Hematopoietic multipotent progenitor cell treated with erythropoietin and hydrocortisone succinate and interleukin-3 and kit ligand, for 17 days (in vitro differentiated cells): ENCODE results near the gene GZMM.

ENCODE experiments used
- DNase-seq: peaks from one replicate; pipeline ENCODE4 v3.0.0-alpha.2; 2015; ENCODE audit warnings: low spot score

GZMM gene

DNA sequence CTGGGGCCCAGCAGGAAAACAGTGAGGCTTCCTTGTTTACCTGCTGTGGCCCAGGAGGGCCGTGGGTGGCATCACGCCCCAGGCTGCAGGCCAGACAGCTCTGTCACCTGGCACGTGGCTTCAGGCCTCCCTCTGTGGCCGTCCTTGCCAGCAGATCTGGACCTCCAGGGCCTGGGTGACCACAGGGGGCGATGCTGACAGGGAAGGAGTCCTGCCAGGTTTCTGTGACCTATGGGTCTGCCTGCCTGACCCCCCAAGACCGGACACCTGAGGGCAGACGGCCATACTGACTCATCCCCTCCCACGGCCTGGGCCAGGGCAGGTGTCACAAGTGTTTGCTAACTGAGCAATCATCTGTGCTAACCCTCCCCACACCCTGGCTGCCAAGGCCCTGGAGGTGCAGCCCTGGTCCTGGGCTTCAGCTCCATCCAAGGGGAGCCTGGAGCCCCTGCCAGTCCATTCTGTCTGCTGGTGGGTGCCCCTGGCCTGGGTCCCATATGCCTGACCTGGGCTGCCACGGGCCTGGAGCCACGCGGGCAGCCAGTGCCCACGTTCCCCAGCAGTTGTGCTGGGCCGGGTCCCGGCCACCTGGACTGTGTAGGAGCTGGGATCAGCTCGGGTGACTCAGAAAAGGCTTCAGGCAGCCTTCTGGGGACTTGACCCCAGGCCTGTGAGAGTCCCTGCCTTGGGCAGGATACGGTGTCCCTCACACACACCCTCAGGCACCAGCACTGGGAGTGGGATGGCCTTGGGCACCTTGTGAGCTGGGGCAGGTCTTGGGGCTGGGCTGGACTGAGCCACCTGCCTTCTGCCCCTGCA, 8.6 kb upstream of the GZMM start:
- DNase-seq = no peak

DNA sequence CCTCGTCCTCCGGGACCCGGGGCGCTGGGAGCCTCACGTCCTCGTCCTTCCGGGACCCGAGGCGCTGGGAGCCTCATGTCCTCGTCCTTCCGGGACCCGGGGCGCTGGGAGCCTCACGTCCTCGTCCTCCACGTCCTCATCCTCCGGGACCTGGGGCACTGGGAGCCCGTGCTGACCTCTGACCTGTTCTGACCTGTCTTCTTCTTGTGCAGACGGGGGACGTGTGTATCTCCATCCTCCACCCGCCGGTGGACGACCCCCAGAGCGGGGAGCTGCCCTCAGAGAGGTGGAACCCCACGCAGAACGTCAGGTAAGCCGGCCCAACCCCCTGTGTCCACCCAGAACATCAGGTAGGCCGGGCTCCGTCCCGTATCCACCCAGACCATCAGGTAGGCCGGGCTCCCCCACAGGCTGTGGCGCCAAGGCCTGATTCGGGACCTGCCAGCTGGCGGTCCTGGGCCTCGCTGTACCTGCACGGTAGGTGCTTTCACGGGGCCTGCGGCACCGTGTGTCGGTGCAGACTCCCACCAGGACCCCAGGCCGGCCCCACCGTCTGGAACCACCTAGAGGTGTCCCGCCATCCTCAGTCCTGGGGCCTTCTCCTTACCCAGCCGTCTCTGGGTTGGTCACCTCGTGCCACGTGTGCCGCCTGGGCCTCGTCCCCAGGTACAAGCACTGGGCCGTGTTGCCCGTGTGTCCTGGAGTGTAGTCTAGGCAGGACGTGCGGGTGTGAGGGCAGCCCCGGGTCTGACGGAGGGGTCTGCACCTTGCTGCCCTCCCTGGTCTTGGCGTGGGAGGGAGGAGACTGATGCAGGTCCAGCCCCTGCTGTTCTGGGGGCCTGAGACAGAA, 7.6 kb upstream of the GZMM start:
- DNase-seq = no peak

DNA sequence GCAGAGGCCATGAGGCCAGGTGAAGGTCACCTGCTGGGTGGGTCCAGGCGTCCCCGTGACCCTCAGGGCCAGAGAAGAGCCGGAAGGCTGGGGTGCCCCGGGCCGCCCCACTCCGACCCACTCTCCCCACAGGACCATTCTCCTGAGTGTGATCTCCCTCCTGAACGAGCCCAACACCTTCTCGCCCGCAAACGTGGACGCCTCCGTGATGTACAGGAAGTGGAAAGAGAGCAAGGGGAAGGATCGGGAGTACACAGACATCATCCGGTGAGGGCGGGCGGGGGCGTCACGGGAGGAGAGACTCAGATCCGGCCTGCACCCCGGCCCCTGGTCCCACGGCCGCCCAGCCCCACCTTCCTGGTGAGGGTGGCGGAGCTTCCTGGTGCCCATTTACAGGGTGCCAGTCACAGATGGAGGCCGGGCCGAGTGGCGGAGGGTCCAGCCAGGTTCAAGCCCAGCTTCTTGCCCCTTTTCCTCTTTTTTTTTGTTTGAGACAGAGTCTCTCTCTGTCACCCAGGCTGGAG, 6.9 kb upstream of the GZMM start:
- DNase-seq = no peak

DNA sequence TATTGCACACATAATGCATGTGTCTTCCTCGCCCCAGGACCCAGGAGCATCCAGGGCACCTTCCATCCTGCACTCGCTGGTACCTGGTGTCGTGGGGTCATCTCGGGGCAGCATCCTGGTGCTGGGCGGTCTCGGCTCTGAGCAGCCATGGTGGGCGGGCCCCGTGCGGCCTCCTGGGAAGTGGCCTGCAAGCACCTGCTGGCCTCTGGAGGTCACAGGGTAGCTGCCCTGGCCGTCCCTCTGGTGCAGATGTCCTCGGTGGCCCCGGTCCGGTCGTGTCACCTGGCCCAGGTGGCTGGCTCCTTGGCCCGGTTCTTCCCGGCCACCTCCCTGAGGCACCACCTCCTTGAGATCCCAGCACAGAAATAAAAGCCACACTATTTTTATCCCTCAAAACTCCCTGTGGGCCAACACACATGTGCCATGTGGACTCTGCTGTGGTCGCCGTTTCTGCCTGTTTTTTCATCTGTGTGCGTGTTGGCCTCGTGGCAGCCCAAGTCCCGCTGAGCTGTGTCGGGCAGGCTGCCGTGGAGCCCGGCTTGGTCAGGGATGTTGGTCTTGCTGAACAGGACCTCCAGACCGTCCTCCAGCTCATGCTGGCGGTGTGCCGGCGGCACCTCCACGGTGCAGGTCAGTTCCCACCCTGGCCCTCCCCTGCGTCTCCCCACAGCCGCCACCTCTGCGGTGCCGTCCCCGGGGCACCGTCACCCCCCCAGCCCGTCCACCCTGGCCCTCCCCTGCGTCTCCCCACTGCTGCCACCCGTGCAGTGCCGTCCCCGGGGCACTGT, 5.0 kb upstream of the GZMM start:
- no peak for DNase-seq

DNA sequence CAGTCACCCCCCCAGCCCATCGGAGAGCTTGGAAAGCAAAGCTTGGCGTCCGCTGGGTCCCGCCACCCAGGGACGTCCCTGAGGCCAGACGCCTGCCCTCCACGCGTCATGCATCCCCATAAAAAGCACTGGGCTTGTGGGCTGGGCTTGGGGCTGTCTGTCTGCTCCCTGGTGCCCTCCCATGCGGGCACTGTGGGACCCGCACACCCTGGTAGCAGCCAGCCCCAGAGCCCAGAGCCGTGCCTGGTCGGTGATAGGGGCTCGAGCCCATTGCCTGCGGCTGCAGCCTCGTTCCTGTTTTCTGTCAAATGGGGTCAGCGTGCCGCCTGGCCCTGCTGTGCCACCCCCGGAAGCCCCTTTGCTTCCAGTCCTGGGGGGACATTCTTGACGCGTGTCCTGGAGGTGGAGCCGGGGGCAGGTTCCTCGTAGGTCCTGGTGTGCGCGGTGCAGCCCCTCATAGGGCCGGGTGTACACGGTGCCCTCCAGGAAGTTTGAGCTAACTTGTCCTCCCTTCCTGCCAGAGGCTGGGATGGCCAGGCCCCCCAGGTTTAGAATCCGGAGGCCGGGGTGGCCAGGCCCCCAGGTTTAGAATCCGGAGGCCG, 4.3 kb upstream of the GZMM start:
- DNase-seq = no peak

DNA sequence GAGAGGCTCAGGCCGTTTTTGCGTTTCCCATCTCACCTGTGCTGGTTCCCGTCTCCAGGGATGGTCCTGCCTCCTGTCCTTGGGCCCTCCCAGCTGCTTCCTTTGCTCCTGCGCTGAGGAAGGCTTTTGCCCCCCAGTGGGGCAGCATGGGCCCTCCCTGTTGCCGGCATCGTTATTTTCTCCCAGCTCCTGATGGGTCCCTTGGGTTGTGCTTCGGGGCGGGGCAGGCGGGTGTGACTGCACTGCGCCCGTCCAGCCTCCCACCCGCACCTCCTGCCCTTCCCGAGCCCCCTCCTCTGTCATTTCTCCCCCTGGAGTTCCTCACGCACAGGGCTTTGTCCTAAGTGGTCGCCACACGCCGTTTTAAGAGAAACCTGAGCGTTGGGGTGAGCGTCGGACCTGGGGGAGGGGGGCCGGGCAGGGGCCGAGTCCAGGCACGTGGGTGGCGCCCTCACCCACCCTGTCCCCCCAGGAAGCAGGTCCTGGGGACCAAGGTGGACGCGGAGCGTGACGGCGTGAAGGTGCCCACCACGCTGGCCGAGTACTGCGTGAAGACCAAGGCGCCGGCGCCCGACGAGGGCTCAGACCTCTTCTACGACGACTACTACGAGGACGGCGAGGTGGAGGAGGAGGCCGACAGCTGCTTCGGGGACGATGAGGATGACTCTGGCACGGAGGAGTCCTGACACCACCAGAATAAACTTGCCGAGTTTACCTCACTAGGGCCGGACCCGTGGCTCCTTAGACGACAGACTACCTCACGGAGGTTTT, 2.8 kb upstream of the GZMM start:
- no peak for DNase-seq

DNA sequence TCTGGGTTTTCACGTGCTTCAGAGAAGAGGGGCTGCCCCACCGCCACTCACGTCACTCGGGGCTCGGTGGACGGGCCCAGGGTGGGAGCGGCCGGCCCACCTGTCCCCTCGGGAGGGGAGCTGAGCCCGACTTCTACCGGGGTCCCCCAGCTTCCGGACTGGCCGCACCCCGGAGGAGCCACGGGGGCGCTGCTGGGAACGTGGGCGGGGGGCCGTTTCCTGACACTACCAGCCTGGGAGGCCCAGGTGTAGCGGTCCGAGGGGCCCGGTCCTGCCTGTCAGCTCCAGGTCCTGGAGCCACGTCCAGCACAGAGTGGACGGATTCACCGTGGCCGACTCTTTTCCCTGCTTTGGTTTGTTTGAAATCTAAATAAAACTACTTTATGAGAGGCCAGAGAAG, 2.2 kb upstream of the GZMM start:
- DNase-seq = no peak

DNA sequence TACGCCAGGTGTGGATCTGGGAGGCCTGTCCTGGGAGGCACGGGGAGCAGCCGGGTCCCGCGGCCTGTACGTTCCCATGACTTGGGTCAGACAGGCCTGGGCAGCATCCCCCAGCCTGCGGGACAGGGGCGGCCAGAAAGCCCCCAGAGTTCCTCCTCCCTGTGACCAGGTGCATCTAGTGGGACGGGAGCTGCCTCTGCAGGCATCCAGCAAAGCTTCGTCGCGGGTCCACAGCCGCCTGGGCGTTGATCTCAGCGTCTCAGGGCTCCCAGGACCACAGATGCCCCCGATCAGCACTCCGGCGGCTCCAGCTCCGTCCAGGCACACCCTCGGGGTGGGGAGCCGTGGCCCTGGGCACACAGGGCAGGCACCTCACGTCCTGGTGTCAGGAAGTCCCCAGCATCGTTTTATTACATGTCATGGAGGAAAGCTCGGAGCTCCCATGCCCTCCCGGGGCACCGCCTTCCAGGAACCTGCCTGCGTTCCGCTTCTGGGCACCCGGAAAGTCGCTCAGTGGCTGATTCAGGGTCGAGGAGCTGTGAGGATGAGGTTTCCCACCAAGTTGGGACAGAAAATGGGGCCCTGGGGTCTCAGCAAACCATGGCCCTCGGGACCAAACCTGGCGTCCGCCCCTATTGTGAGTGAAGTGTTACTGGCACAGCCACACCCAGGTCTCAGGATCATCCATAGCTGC, 1.5 kb upstream of the GZMM start:
- no peak for DNase-seq

DNA sequence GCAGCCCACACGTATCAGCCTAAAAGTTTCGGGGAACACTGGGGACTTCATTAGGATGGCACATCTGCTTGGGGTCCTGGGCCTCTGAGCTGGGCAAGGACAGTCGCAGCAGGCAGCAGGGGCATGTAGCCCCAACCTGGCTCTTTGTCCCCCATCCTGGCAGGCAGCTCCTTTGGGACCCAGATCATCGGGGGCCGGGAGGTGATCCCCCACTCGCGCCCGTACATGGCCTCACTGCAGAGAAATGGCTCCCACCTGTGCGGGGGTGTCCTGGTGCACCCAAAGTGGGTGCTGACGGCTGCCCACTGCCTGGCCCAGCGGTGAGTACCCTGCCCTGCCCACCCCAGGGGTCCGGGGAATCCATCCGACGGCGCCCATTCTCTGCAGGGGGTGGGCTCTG, 3.3 kb downstream of the GZMM start:
- DNase-seq = no peak

DNA sequence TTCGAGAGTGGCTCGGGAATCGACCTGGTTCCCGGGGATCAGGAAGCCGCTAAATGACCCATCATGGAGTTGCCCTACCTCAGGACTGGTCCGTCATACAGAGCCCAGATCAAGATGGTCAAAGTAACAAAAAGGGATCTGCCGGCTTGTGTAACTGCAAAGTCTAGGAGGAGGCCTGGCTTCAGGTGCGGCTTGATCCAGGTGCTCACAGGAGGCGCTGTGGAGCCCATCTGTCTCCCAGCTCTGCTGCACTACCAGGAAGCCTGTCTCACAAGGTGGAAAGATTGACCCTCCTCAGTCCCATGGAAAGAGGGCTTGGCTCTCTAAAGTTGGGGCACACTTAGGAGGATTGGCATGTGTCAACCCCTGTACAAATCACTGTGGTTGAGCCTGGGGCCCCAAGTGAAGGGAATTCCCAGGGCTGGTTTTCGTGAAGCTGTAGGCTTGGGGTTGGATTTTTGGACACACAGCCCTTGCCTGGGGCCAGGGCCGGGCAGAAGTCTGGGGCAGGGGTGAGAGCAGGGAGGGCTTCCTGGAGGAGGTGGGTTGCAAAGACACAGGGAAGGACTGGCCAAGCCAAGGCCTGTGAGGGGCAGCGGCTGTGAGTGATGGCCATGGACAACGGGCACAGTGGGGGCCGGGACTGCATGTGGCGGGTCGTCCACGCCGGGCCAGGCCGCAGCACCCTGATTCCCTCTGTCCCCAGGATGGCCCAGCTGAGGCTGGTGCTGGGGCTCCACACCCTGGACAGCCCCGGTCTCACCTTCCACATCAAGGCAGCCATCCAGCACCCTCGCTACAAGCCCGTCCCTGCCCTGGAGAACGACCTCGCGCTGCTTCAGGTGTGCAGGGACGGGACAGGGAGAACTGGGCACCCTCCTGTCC, 4.2 kb downstream of the GZMM start:
- DNase-seq = peak; percentile 42

DNA sequence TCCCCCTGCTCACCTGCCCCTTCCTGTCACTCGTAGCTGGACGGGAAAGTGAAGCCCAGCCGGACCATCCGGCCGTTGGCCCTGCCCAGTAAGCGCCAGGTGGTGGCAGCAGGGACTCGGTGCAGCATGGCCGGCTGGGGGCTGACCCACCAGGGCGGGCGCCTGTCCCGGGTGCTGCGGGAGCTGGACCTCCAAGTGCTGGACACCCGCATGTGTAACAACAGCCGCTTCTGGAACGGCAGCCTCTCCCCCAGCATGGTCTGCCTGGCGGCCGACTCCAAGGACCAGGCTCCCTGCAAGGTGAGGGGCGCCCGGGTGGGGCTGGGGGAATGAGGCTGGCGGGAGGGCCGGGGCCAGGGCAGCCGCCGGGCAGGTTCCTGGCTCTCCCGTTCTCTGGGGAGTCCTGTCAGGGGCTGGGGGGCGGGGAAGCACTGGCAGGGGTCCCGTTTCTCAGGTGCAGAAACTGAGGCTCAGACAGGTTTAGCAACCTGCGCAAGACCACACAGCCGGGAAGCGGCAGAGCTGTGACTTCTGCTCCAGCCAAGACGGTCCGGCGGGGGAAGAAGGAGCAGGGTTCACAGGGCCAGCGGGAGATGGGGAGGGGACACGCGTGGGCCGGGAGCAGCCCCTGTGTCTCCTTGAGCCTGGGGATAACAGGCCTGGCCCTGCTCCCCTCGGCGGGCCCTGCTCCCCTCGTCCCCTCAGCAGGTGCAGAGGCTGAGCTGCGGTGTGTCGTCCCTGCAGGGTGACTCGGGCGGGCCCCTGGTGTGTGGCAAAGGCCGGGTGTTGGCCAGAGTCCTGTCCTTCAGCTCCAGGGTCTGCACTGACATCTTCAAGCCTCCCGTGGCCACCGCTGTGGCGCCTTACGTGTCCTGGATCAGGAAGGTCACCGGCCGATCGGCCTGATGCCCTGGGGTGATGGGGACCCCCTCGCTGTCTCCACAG, 5.3 kb downstream of the GZMM start:
- no peak for DNase-seq

DNA sequence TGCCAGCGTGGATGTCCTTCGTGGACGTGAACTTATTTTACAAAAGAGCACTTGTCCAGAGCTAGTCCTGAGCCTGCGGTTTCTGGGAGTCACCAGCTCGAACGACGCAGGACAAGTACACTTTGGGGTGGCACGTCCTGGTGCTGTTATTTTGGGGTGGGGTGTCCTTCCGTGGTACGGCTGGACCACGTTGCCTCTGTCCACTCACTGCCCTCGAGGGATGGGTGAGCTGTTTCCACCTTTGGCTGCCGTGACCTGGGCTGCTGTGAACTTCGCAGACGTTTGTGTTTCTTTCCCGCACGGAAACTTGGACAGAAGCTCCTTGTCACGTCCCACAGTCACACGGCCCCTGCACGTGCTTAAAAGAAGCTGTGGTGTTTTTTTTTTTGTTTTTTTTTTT, 11.0 kb downstream of the GZMM start:
- no peak for DNase-seq

DNA sequence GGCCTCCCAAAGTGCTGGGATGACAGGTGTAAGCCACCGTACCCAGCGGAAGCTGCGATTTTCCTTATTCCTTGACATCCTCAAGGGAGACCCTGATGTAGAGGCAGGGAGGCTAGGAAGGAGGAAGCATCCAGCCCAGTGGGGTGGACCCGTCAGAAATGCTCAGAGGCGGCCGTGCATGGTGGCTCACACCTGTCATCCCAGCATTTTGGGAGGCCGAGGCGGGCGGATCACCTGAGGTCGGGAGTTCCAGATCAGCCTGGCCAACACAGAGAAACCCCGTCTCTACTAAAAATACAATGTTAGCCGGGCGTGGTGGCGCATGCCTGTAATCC, 11.6 kb downstream of the GZMM start:
- DNase-seq = peak; percentile 31

DNA sequence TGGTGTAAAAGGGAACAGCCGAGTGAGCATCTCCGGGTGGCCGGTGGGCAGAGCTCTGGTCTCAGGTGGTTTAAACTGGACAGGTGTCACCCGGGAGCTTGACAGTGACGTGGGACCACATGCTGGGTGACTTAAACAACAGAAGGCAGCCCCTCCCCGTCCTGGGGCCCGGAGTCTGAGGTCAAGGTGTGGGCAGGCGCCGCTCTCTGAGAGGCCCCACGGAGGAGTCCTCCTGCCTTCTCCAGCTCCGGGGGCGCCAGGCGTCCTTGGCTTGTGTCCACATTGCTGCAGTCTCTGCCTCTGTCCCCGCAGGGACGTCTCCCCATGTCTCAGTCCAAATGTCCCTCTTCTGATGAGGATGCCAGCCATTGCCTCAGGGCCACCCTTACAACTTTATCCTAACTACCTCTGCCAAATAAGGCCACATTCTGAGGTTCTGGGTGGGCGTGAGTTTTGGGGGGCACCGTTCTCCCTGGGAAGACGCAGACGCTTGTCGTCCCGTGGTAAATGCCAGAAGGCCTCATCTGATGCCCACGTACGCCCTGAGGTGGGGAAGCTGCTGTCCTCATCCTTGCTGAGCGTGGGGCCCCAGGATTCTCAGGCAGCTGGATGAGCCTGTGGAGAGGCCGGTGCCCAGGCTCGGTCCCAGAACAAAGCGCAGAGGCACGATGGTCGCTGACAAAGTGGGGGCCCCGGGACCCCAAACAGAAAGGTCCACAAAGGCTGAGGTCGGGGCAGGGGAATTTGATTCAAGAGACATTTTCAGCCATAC, 12.9 kb downstream of the GZMM start:
- no peak for DNase-seq

DNA sequence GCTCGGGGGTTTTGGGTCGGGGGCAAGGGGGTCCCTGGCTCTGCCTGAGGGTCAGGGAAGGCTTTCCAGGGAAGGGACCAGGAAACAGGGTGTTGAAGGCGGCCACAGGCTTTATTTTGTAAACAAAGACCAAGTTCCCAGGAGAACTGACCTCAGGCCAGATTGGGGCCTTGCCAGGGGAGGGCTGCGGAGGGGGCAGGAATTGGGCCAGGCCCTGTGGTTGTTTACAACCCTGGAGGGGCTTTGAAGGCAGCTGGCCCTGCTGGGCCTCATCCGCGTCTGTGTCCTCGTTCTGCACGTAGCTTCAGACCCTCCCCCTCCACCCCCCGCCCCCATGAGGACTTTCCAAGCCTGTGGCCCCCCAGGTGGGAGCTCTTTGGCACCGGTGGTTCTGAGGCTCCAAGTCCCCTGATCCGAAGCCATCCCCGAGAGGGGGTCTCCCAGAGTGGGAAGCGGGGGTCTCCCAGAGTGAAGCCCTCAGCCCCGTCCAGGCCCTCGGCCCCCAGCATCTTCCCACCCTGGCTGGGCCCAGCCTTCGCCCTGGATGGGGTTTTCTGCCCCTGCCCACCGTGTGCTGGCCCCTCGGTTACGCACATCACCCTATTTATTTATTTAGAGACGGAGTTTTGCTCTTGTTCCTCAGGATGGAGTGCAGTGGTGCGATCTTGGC, 15.1 kb downstream of the GZMM start:
- DNase-seq = no peak

DNA sequence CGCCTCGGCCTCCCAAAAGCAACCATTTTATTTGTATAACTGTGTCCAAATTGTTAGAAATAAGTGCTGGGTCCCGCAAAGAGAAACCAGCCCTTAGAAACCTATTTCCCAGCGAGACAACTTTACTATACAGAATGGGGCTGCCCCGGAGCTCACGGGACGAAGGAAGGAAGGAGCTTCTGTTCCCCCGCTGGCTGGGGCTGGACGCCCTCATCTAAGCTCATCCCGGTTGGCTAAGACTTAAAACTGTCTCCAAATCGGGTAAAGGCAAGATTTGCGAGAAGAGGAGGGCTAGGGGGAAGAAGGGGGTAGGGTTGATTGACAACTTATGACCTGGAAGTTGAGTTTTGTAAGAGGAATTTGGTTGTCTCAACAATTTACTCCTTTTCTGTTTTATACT, 16.3 kb downstream of the GZMM start:
- no peak for DNase-seq

DNA sequence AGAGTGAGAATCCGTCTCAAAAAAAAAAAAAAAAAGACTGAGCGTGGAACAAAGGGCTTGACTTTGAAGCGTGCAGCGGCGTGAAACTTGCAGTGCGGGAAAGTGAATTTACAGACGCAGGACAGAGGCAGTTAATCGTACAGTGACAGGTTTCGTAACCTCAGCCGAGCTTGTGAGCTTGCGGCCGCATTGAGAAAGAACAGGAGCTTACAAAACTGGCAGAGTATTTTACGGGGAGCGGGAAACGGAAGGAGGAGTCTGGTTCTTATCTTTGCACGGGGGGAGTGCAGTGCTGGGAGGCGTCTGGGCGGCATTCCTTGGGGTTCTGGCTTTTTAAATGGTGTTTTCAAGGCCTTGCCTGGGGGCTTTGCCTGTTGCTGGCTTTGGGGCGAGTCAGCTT, 22.6 kb downstream of the GZMM start:
- no peak for DNase-seq
